MM.1S (cell line): ENCODE results near the gene METTL17.
"Not testable (repeated sequence)": the region's sequence is repeated elsewhere in the genome, so short reads cannot be mapped to it uniquely, and the experiment has no call there.

ENCODE experiments used
- DNase-seq: peaks from one replicate; pipeline ENCODE4 v3.0.0-alpha.2; 2015
- H2AFZ ChIP-seq: fragments of 300-600 bp; sonication (generic); 2 replicates; pipeline ENCODE4 v1.6.0; 2016; ENCODE audit warnings: antibody characterized with exemption, low read length
- H3F3A ChIP-seq: fragments of 300-600 bp; sonication (generic); 2 replicates; pipeline ENCODE4 v1.6.1; 2016; ENCODE audit warnings: mild to moderate bottlenecking, antibody characterized with exemption, low read length, moderate library complexity, mixed read lengths; ENCODE audit not compliant: insufficient read depth
- H3K27ac ChIP-seq: fragments of 300-600 bp; sonication (generic); 2 replicates; pipeline ENCODE4 v1.5.1; 2016; ENCODE audit warnings: mild to moderate bottlenecking, low read length
- H3K27me3 ChIP-seq: fragments of 300-600 bp; sonication (generic); replicated peaks from 2 replicates; pipeline ENCODE4 v1.6.0; 2016; ENCODE audit warnings: low read length; ENCODE audit not compliant: insufficient read depth
- H3K36me3 ChIP-seq: fragments of 300-600 bp; sonication (generic); replicated peaks from 2 replicates; pipeline ENCODE4 v1.6.1; 2016; ENCODE audit warnings: mild to moderate bottlenecking, low read length, mixed read lengths; ENCODE audit not compliant: insufficient read depth
- H3K4me1 ChIP-seq: fragments of 300-600 bp; sonication (generic); 2 replicates; pipeline ENCODE4 v1.6.1; 2016; ENCODE audit warnings: low read length, mixed read lengths
- H3K4me2 ChIP-seq: fragments of 300-600 bp; sonication (generic); 2 replicates; pipeline ENCODE4 v1.6.0; 2016; ENCODE audit warnings: low read depth, low read length
- H3K4me3 ChIP-seq: fragments of 300-600 bp; sonication (generic); 2 replicates; pipeline ENCODE4 v1.5.1; 2016; ENCODE audit warnings: low read length, mixed read lengths
- H3K79me2 ChIP-seq: fragments of 300-600 bp; sonication (generic); 2 replicates; pipeline ENCODE4 v1.6.1; 2016; ENCODE audit warnings: mixed run types, low read length, mixed read lengths
- H3K9ac ChIP-seq: fragments of 300-600 bp; sonication (generic); 2 replicates; pipeline ENCODE4 v1.6.1; 2016; ENCODE audit warnings: low read length, mixed read lengths
- H3K9me2 ChIP-seq: fragments of 300-600 bp; sonication (generic); replicated peaks from 2 replicates; pipeline ENCODE4 v1.6.1; 2016; ENCODE audit warnings: mild to moderate bottlenecking, low read length, mixed read lengths; ENCODE audit not compliant: insufficient read depth
- H3K9me3 ChIP-seq: fragments of 300-600 bp; sonication (generic); replicated peaks from 2 replicates; pipeline ENCODE4 v1.6.1; 2016; ENCODE audit warnings: mild to moderate bottlenecking, low read length, mixed read lengths; ENCODE audit not compliant: insufficient read depth
- H4K20me1 ChIP-seq: fragments of 300-600 bp; sonication (generic); 2 replicates; pipeline ENCODE4 v1.6.1; 2016; ENCODE audit warnings: mild to moderate bottlenecking, low read length, moderate library complexity, mixed read lengths; ENCODE audit not compliant: insufficient read depth
- CTCF ChIP-seq: fragments of 300-600 bp; sonication (generic); IDR thresholded peaks from 2 replicates; pipeline ENCODE4 v1.5.1; 2016; ENCODE audit warnings: antibody characterized with exemption, low read length, mixed read lengths
- EZH2 ChIP-seq: fragments of 300-600 bp; sonication (generic); optimal IDR thresholded peaks from 2 replicates; pipeline ENCODE3; 2017; ENCODE audit warnings: low read depth, mild to moderate bottlenecking, antibody characterized with exemption, low read length, mixed read lengths
- EZH2phosphoT487 ChIP-seq: fragments of 300-600 bp; sonication (generic); IDR thresholded peaks from 2 replicates; pipeline ENCODE4 v1.6.1; 2018; ENCODE audit warnings: antibody characterized with exemption, low read length

Gene METTL17

GRCh38 chr14:21039585-21040369 lies 50.0 kb downstream of the METTL17 start:
- Histone ChIP-seq H3F3A (no peaks in the 10 kb centered on the region), H3K4me3 (no peak overlapping the region), H3K27ac (no peak overlapping the region), H3K36me3 (no peaks in the 10 kb centered on the region), H3K9ac (no peak overlapping the region), H2AFZ (no peak overlapping the region), H3K9me2 (no peaks in the 10 kb centered on the region), H3K79me2 (no peaks in the 10 kb centered on the region), H3K4me2 (no peak overlapping the region), H3K9me3 (no peaks in the 10 kb centered on the region), H3K27me3 (no peaks in the 10 kb centered on the region), H4K20me1 (no peaks in the 10 kb centered on the region), H3K4me1 (no peaks in the 10 kb centered on the region)
- DNase-seq = peak; percentile 27
- TF ChIP-seq CTCF = peak; percentile 42
- no peak for TF ChIP-seq EZH2
- TF ChIP-seq EZH2phosphoT487 = no peak

- Histone ChIP-seq H2AFZ (no peak overlapping the region), H3K9me2 (no peaks in the 10 kb centered on the region), H4K20me1 (no peaks in the 10 kb centered on the region), H3K79me2 (no peaks in the 10 kb centered on the region), H3K36me3 (no peaks in the 10 kb centered on the region), H3K4me1 (no peaks in the 10 kb centered on the region), H3K27ac (no peak overlapping the region), H3K4me3 (no peak overlapping the region), H3F3A (no peaks in the 10 kb centered on the region), H3K27me3 (no peaks in the 10 kb centered on the region), H3K9me3 (no peaks in the 10 kb centered on the region), H3K9ac (no peak overlapping the region), H3K4me2 (no peak overlapping the region)
- DNase-seq = no peak
- TF ChIP-seq EZH2 (no peak), CTCF (no peak), EZH2phosphoT487 (no peak)
Measured at GRCh38 chr14:21040370-21040925, 50.7 kb downstream of the METTL17 start.

- H2AFZ ChIP-seq, DNase-seq, H3K4me3 ChIP-seq, H3K27ac ChIP-seq, H3K79me2 ChIP-seq, H3K9ac ChIP-seq, H3K9me2 ChIP-seq, H3K4me1 ChIP-seq, H3F3A ChIP-seq, H3K4me2 ChIP-seq, H3K27me3 ChIP-seq, H3K9me3 ChIP-seq, H4K20me1 ChIP-seq, H3K36me3 ChIP-seq: not testable (repeated sequence)
Measured at GRCh38 chr14:21040941-21041340, 51.2 kb downstream of the METTL17 start.
